Sigmoid colon (tissue), 4 donors: Measurements from ENCODE around the gene CYS1.

Experiments used
- CTCF ChIP-seq, 4 experiments: fragments of 450-650 bp in 3 of 4; fragments of 200-600 bp in 1 of 4; IDR thresholded peaks; one replicate each; pipeline ENCODE4 v1.5.1; 2016 to 2019; ENCODE audit warnings: antibody characterized with exemption in 4 of 4, mild to moderate bottlenecking in 3 of 4, moderate library complexity in 2 of 4
- POLR2A ChIP-seq, 2 donors: fragments of 450-650 bp; IDR thresholded peaks; one replicate each; pipeline ENCODE4 v1.6.1; 2016; ENCODE audit warnings: antibody characterized with exemption in 2 of 2, mild to moderate bottlenecking in 2 of 2, moderate library complexity in 2 of 2
- POLR2AphosphoS5 ChIP-seq, 4 donors: sonication (generic); formaldehyde crosslinking; IDR thresholded peaks; one replicate each; pipeline ENCODE4 v1.6.1; 2017; ENCODE audit warnings: antibody characterized with exemption in 4 of 4

GRCh38 chr2:10039658-10040410, 40.4 kb downstream of the CYS1 start:
- TF ChIP-seq CTCF (IDR thresholded peaks at IDR 0.05) (peak in 2 of 4 experiments; percentile 5 to 20), POLR2A (IDR thresholded peaks at IDR 0.05) (no peak), POLR2AphosphoS5 (IDR thresholded peaks at IDR 0.05) (peak in 3 of 4 donors; percentile 16 to 56 (median 54))
